PC-3 (cell line): ENCODE measurements around the gene ZNF577.

ENCODE experiments used
- CTCF ChIP-seq: fragments of 300-600 bp; sonication (generic); conservative IDR thresholded peaks from 2 replicates; pipeline ENCODE4 v1.5.1; 2017; ENCODE audit warnings: antibody characterized with exemption, low read depth, mild to moderate bottlenecking, low read length
- EZH2 ChIP-seq: fragments of 300-600 bp; sonication (generic); IDR thresholded peaks from one replicate; pipeline ENCODE4 v1.6.1; 2017; ENCODE audit warnings: antibody characterized with exemption, mild to moderate bottlenecking, low read length; ENCODE audit not compliant: unreplicated experiment
- EZH2phosphoT487 ChIP-seq: fragments of 300-600 bp; sonication (generic); IDR thresholded peaks from 2 replicates; pipeline ENCODE4 v1.6.1; 2018; ENCODE audit warnings: mild to moderate bottlenecking, antibody characterized with exemption, low read length, borderline replicate concordance

DNA sequence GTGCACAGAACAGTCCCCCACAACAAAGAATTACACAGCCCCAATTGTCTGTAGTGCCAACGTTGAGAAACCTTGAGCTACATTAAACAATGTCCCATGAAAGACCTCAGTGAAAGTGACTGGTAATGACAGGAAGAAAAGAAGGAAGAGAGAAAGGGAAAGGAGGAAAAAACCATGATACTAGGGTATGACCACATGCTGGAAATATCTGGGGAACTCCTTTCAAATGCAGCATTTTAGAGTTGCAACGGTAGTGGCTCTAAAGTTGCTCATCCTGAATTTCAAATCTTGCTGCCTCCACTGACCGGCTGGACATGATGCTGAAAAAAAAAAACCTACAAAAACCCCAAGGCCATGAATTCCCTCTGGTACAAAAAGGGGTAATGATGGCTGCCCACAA is 66.3 kb downstream of the ZNF577 start:
- TF ChIP-seq EZH2phosphoT487: no peak
- TF ChIP-seq CTCF: no peak
- TF ChIP-seq EZH2: no peak
